Measurements from ENCODE around the gene FBP2. TPM values are rescaled to one million over a fixed set of nuclear protein-coding genes. Genes with fewer than 3 reads are reported as not detected.
A peak's percentile ranks its signal among the peaks of the same experiment; 100 is the strongest.

Gene FBP2
- total RNA-seq: not detected

DNA sequence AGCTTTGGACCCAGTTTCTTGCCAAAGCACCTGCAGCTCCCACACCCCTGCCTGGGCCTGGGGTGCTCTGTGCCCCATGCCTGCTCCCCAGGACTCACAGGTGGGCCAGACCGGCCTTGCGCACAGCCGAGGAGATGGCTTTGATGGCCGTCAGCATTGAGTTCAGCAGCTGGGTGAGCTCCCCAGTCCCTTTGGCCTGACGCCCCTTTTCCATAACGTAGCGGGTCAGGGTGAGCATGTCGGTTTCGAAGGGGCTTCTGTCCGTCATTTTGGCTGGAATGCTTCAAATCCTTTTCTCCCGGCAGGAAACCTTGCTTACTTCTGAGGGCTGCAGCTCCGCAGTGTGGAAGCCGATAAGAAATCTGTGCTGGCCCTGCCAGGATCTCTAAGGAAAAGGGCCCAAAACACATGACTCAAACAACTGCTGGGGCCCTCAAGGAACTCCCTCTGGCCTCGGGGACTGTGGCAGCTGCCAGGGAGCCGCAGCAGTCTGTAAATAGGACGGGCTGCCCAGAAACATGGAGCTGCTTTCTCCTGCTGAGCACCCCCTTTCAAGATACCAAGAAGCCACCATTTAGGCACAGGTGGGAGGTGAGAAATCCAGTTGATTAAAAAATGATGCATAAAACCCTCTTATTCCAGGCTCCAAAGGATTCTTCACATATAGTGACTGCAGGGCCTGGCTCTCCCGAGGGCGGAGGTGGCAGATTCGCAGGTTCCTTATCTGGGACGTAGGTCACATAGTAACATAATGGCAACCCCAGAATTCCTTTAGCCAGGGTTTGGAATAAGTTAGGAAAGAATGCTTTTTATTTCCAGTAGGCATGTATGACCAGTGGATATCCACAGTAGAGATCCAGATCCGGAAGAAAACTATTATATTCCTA, at the start of gene FBP2:
Gene FBP2, minus strand, starts transcription at position 366 of the 887 bp plus-strand sequence. Its CDS starts 98 bp downstream, at position 268.
- no peaks in the 10 kb centered on the region for H3K27me3 ChIP-seq
- TF ChIP-seq POLR2A (IDR thresholded peaks at IDR 0.05) (no peak), POLR2AphosphoS5 (IDR thresholded peaks at IDR 0.05; ENCODE audit: insufficient read depth in 1 of 2, low read depth in 1 of 2) (no peak)
- TF ChIP-seq, protein P1, sequence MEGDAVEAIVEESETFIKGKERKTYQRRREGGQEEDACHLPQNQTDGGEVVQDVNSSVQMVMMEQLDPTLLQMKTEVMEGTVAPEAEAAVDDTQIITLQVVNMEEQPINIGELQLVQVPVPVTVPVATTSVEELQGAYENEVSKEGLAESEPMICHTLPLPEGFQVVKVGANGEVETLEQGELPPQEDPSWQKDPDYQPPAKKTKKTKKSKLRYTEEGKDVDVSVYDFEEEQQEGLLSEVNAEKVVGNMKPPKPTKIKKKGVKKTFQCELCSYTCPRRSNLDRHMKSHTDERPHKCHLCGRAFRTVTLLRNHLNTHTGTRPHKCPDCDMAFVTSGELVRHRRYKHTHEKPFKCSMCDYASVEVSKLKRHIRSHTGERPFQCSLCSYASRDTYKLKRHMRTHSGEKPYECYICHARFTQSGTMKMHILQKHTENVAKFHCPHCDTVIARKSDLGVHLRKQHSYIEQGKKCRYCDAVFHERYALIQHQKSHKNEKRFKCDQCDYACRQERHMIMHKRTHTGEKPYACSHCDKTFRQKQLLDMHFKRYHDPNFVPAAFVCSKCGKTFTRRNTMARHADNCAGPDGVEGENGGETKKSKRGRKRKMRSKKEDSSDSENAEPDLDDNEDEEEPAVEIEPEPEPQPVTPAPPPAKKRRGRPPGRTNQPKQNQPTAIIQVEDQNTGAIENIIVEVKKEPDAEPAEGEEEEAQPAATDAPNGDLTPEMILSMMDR (IDR thresholded peaks at IDR 0.05): no peak
- no peaks in the 10 kb centered on the region for H3K4me1 ChIP-seq
- intact Hi-C loops (cut with DNase I): no loop called here
- no peak within 1 kb of the TSS for H3K27ac ChIP-seq
- H3K36me3 ChIP-seq: no peaks in the 10 kb centered on the region
- H3K9me3 ChIP-seq: no peaks in the 10 kb centered on the region
- no peak within 1 kb of the TSS for H3K4me3 ChIP-seq
- no peak for DNase-seq (ENCODE audit: extremely low spot score in 2 of 2)

DNA sequence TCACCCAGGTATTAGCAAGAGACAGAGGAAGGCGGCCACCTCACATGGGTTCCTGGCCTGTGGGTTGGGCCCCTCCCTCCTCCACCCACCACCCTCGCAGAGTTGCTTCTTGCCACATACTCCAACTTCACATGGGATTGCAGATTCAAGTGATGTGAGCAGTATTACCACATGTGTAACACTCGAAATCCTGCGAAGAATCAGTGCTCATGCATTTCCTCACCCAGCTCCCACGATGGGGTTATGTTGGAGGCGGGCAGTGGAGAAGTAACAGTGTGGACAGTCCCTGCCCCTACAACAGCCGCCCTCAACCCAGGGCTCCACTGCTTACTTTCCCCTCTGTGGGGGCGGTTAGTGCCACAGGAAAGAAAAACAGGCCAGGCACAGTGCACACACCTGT, 49.6 kb upstream of the FBP2 start:
- Histone ChIP-seq H3K9me3 (no peaks in the 10 kb centered on the region), H3K27ac (no peak overlapping the region), H3K4me1 (peaks cover 9% of the 10 kb centered on the region), H3K4me3 (no peak overlapping the region), H3K36me3 (no peaks in the 10 kb centered on the region), H3K27me3 (no peaks in the 10 kb centered on the region)
- TF ChIP-seq, protein P1 (IDR thresholded peaks at IDR 0.05): no peak
- no peak for TF ChIP-seq POLR2A (IDR thresholded peaks at IDR 0.05)
- TF ChIP-seq POLR2AphosphoS5 (IDR thresholded peaks at IDR 0.05; ENCODE audit: insufficient read depth in 1 of 2, low read depth in 1 of 2): no peak
- no peak for DNase-seq (ENCODE audit: extremely low spot score in 2 of 2)
- intact Hi-C loops (cut with DNase I): no loop called here

DNA sequence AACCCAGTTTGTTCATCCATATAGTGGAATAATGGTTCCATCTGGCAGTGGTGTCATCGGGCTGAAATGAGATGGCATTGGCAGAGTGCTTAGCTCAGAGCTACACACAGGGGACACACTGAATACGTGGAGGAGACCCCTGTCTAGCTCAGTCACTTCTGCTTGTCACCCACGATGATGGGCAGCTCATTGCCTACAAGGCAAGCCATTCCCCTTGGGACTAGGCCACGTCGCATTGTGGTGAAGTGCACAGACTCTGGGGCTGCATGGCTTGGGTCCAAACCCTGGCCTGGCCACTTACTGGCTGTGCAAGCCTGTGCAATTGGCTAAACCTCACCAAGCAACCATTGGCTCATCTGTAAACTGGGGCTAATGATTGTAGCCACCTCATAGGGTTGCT, 48.9 kb upstream of the FBP2 start:
- Histone ChIP-seq H3K27me3 (no peaks in the 10 kb centered on the region), H3K9me3 (no peaks in the 10 kb centered on the region), H3K4me3 (no peak overlapping the region), H3K27ac (no peak overlapping the region), H3K4me1 (peaks cover 9% of the 10 kb centered on the region), H3K36me3 (no peaks in the 10 kb centered on the region)
- intact Hi-C loops (cut with DNase I): no loop called here
- no peak for DNase-seq (ENCODE audit: extremely low spot score in 2 of 2)
- no peak for TF ChIP-seq POLR2AphosphoS5 (IDR thresholded peaks at IDR 0.05; ENCODE audit: insufficient read depth in 1 of 2, low read depth in 1 of 2)
- TF ChIP-seq, protein P1 (IDR thresholded peaks at IDR 0.05): no peak
- no peak for TF ChIP-seq POLR2A (IDR thresholded peaks at IDR 0.05)

DNA sequence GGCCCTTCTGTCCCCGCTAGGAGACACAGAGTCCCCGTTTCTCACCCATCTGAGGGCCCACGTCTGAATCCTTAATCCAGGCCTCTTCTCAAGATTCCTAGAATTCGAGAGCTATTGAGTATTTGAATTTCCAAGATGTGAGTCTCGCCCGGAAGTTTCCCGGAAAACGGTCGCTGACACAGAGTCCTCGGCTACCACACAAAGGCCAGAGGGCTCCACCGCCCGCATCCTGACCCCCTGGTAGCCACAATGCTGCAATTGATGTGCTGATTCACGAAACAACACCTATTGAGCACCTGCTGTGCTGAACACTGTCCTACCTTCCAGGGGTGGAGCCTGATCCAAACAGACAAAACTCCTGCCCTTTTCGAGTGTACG, 46.4 kb upstream of the FBP2 start:
- Histone ChIP-seq H3K4me3 (peak overlapping the region; percentile 50 to 64), H3K4me1 (peaks cover 9% of the 10 kb centered on the region), H3K36me3 (no peaks in the 10 kb centered on the region), H3K27me3 (no peaks in the 10 kb centered on the region), H3K27ac (no peak overlapping the region), H3K9me3 (no peaks in the 10 kb centered on the region)
- no peak for TF ChIP-seq POLR2A (IDR thresholded peaks at IDR 0.05)
- intact Hi-C loops (cut with DNase I): no loop called here
- DNase-seq (ENCODE audit: extremely low spot score in 2 of 2): no peak

DNA sequence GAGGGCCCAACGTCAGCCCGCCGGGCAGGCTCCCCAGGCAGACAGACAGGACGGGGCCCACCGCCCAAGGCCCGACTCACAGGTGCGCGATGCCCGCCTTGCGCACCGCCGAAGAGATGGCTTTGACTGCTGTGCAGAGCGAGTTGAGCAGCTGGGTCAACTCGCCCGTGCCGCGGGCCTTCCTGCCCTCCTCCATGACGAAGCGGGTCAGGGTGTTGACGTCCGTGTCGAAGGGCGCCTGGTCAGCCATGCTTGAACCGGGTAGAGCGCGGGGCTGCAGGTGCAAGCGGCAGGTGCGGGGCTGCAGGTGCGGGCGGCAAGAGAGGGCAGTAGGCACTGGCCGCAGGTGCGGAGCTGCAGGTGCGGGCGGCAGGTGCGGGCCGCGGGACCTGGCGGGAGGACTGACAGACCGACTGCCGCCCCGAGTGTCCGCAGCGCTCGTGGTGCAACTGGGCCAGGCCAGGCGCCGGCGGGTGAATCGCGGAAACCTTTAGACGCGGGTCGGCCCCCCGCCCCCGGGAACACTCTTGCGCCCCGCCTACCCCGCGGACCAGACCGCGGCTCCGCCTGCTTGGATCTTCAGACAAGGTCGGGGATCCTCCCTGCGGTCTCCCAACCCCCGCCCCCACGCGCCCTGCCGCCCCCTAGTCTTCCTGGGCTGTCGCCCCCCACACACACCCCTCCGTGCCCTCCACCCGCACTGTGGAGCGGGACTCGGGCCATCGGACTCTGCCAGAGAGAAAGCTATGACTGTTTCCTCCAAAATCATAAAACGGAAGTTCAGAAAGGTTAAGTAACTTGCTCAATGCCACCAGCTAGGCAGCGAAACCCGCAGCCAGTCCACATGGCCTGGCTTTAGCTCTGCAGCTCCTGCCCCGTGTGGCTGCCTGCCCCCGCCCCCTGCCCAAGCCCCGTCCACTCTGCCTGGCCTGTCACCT, 45.7 kb upstream of the FBP2 start, which contains the start of gene FBP1:
Gene FBP1, minus strand, starts transcription at position 458 of the 938 bp plus-strand sequence. Its CDS starts 208 bp downstream, at position 250.
- no peaks in the 10 kb centered on the region for H3K9me3 ChIP-seq
- no peak within 1 kb of the TSS for H3K27ac ChIP-seq
- intact Hi-C loops (cut with DNase I): no loop called here
- no peak for DNase-seq (ENCODE audit: extremely low spot score in 2 of 2)
- peak within 1 kb of the TSS; percentile 50 to 64 for H3K4me3 ChIP-seq
- TF ChIP-seq, protein P1 (IDR thresholded peaks at IDR 0.05): no peak
- no peak for TF ChIP-seq POLR2A (IDR thresholded peaks at IDR 0.05)
- no peak for TF ChIP-seq POLR2AphosphoS5 (IDR thresholded peaks at IDR 0.05; ENCODE audit: insufficient read depth in 1 of 2, low read depth in 1 of 2)
- peaks cover 9% of the 10 kb centered on the region for H3K4me1 ChIP-seq
- H3K27me3 ChIP-seq: no peaks in the 10 kb centered on the region
- H3K36me3 ChIP-seq: no peaks in the 10 kb centered on the region

Measured in vagina (tissue), 2 donors.